Measurements from ENCODE around the gene RBM26. TPM values are rescaled to one million over a fixed set of nuclear protein-coding genes. Genes with fewer than 3 reads are reported as not detected.

Gene RBM26
- total and polyA plus RNA-seq, 2 experiments from 2014 or later, result 46.0 to 69.3 TPM

DNA sequence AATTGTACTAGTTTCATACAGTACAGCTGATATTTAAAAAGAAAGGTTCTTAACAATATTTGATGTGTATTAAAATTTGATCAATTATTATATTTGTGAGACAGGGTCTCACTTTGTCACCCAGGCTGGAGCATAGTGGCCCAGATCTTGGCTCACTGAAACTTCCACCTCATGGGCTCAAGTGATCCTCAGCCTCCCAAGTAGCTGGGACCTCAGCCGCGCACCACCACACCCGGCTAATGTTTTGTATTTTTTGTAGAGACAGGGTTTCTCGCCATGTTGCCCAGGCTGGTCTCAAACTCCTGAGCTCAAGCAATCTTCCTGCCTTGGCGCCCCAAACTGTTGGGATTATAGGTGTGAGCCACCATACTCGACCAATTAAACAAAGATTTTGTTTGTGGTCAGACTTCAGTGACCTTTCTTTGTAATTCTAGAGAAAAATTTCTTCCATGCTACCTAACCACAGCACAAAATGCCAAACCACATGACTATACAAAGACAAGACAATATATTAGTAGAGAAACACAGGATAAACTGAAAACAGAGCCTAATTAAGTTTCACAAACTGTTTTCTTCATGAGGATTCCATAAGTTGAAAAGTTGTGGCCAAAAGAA, 59.6 kb downstream of the RBM26 start:
- no peaks in the 10 kb centered on the region for H3K4me1 ChIP-seq (ENCODE audit: insufficient read depth)
- H3K4me1 Mint-ChIP-seq, result no peaks in the 10 kb centered on the region
- no peak overlapping the region for H3K4me3 ChIP-seq
- H3K9me3 Mint-ChIP-seq, result no peaks in the 10 kb centered on the region
- no peak overlapping the region for H3K4me2 ChIP-seq
- DNase-seq (ENCODE audit: low spot score) (no peak), ATAC-seq (no peak)
- no peak overlapping the region for H2AFZ ChIP-seq
- H3K27me3 Mint-ChIP-seq (ENCODE audit: insufficient read depth, low read depth, poor library complexity), result no peaks in the 10 kb centered on the region
- H3K27ac Mint-ChIP-seq, result no peak overlapping the region
- H3K27ac ChIP-seq (ENCODE audit: low read depth), result no peak overlapping the region
- H3K79me2 ChIP-seq (replicated peaks; ENCODE audit: insufficient read depth), result no peaks in the 10 kb centered on the region
- H3K4me3 Mint-ChIP-seq, result no peak overlapping the region
- H3F3A ChIP-seq (replicated peaks; ENCODE audit: low read depth), result no peaks in the 10 kb centered on the region
- peaks cover 11% of the 10 kb centered on the region; the same call in 1 of the 2 replicates for H3K36me3 ChIP-seq (ENCODE audit: insufficient read depth)
- H3K36me3 Mint-ChIP-seq (ENCODE audit: low read depth), result peaks cover 23% of the 10 kb centered on the region
- TF ChIP-seq ZNF114 (CRISPR knock-in tag; IDR thresholded peaks at IDR 0.05), result no peak
- no peak for TF ChIP-seq EZH2 (IDR thresholded peaks at IDR 0.05; ENCODE audit: low read depth, unreplicated experiment)
- TF ChIP-seq ZNF331 (CRISPR knock-in tag; IDR thresholded peaks at IDR 0.05; ENCODE audit: low read depth), result no peak
- TF ChIP-seq, protein P1, sequence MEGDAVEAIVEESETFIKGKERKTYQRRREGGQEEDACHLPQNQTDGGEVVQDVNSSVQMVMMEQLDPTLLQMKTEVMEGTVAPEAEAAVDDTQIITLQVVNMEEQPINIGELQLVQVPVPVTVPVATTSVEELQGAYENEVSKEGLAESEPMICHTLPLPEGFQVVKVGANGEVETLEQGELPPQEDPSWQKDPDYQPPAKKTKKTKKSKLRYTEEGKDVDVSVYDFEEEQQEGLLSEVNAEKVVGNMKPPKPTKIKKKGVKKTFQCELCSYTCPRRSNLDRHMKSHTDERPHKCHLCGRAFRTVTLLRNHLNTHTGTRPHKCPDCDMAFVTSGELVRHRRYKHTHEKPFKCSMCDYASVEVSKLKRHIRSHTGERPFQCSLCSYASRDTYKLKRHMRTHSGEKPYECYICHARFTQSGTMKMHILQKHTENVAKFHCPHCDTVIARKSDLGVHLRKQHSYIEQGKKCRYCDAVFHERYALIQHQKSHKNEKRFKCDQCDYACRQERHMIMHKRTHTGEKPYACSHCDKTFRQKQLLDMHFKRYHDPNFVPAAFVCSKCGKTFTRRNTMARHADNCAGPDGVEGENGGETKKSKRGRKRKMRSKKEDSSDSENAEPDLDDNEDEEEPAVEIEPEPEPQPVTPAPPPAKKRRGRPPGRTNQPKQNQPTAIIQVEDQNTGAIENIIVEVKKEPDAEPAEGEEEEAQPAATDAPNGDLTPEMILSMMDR (conservative IDR thresholded peaks at IDR 0.05; ENCODE audit: low read depth in 2 of 2), result no peak
- TF ChIP-seq CREB1 (CRISPR knock-in tag; IDR thresholded peaks at IDR 0.05; ENCODE audit: low read depth), result no peak
- no peak for TF ChIP-seq STAT1 (IDR thresholded peaks at IDR 0.05; ENCODE audit: unreplicated experiment)
- no peak for TF ChIP-seq JUNB (IDR thresholded peaks at IDR 0.05; ENCODE audit: unreplicated experiment)
- no peak for TF ChIP-seq EZH2phosphoT487 (IDR thresholded peaks at IDR 0.05; ENCODE audit: unreplicated experiment)
- TF ChIP-seq REST (IDR thresholded peaks at IDR 0.05; ENCODE audit: unreplicated experiment), result no peak
- TF ChIP-seq NANOG (IDR thresholded peaks at IDR 0.05; ENCODE audit: borderline replicate concordance), result no peak
- TF ChIP-seq POLR2AphosphoS5 (IDR thresholded peaks at IDR 0.05; ENCODE audit: low read depth), result no peak
- TF ChIP-seq, protein P2, sequence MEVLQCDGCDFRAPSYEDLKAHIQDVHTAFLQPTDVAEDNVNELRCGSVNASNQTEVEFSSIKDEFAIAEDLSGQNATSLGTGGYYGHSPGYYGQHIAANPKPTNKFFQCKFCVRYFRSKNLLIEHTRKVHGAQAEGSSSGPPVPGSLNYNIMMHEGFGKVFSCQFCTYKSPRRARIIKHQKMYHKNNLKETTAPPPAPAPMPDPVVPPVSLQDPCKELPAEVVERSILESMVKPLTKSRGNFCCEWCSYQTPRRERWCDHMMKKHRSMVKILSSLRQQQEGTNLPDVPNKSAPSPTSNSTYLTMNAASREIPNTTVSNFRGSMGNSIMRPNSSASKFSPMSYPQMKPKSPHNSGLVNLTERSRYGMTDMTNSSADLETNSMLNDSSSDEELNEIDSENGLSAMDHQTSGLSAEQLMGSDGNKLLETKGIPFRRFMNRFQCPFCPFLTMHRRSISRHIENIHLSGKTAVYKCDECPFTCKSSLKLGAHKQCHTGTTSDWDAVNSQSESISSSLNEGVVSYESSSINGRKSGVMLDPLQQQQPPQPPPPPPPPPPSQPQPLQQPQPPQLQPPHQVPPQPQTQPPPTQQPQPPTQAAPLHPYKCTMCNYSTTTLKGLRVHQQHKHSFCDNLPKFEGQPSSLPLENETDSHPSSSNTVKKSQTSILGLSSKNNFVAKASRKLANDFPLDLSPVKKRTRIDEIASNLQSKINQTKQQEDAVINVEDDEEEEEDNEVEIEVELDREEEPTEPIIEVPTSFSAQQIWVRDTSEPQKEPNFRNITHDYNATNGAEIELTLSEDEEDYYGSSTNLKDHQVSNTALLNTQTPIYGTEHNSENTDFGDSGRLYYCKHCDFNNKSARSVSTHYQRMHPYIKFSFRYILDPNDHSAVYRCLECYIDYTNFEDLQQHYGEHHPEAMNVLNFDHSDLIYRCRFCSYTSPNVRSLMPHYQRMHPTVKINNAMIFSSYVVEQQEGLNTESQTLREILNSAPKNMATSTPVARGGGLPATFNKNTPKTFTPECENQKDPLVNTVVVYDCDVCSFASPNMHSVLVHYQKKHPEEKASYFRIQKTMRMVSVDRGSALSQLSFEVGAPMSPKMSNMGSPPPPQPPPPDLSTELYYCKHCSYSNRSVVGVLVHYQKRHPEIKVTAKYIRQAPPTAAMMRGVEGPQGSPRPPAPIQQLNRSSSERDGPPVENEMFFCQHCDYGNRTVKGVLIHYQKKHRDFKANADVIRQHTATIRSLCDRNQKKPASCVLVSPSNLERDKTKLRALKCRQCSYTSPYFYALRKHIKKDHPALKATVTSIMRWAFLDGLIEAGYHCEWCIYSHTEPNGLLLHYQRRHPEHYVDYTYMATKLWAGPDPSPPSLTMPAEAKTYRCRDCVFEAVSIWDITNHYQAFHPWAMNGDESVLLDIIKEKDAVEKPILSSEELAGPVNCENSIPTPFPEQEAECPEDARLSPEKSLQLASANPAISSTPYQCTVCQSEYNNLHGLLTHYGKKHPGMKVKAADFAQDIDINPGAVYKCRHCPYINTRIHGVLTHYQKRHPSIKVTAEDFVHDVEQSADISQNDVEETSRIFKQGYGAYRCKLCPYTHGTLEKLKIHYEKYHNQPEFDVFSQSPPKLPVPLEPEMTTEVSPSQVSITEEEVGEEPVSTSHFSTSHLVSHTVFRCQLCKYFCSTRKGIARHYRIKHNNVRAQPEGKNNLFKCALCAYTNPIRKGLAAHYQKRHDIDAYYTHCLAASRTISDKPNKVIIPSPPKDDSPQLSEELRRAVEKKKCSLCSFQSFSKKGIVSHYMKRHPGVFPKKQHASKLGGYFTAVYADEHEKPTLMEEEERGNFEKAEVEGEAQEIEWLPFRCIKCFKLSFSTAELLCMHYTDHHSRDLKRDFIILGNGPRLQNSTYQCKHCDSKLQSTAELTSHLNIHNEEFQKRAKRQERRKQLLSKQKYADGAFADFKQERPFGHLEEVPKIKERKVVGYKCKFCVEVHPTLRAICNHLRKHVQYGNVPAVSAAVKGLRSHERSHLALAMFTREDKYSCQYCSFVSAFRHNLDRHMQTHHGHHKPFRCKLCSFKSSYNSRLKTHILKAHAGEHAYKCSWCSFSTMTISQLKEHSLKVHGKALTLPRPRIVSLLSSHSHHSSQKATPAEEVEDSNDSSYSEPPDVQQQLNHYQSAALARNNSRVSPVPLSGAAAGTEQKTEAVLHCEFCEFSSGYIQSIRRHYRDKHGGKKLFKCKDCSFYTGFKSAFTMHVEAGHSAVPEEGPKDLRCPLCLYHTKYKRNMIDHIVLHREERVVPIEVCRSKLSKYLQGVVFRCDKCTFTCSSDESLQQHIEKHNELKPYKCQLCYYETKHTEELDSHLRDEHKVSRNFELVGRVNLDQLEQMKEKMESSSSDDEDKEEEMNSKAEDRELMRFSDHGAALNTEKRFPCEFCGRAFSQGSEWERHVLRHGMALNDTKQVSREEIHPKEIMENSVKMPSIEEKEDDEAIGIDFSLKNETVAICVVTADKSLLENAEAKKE (CRISPR knock-in tag; IDR thresholded peaks at IDR 0.05), result no peak
- TF ChIP-seq, protein P3, sequence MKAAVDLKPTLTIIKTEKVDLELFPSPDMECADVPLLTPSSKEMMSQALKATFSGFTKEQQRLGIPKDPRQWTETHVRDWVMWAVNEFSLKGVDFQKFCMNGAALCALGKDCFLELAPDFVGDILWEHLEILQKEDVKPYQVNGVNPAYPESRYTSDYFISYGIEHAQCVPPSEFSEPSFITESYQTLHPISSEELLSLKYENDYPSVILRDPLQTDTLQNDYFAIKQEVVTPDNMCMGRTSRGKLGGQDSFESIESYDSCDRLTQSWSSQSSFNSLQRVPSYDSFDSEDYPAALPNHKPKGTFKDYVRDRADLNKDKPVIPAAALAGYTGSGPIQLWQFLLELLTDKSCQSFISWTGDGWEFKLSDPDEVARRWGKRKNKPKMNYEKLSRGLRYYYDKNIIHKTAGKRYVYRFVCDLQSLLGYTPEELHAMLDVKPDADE (IDR thresholded peaks at IDR 0.05), result no peak
- H3K9me2 ChIP-seq (ENCODE audit: insufficient read depth), result no peaks in the 10 kb centered on the region
- H3K27me3 ChIP-seq (ENCODE audit: insufficient read depth), result no peaks in the 10 kb centered on the region
- H4K20me1 ChIP-seq (replicated peaks; ENCODE audit: insufficient read depth), result no peaks in the 10 kb centered on the region

Measured in GM23338 (cell line).